ENCODE results near the gene KLK12. TPM values are rescaled to one million over a fixed set of nuclear protein-coding genes. Genes with fewer than 3 reads are reported as not detected.

Gene KLK12
- total RNA-seq, 8 experiments from 2014 or later, result 0.43 TPM; not detected in 7

- no peak for ATAC-seq (replicated peaks in 6 of 8)
- Histone ChIP-seq H3K4me3 (no peak overlapping the region), H3K27ac (no peak overlapping the region), H3K4me1 (replicated peaks in 1 of 2) (no peaks in the 10 kb centered on the region)
- in situ Hi-C loops (cut with MboI; ENCODE audit: low pct_unique_long_range_greater_than_20kb in 2 of 9, low sequenced_read_pairs in 9 of 9, unreplicated experiment in 9 of 9), result no loop called here
- 33 to 67% (median 60%) methylated on average over 1 of the region's 4 CpGs; no CpG with 5 or more reads in 7 of the 10 experiments for WGBS, 10 experiments
Measured at GRCh38 chr19:50982186-50982585, 52.6 kb downstream of the KLK12 start.

- H3K4me3 ChIP-seq, result no peak overlapping the region
- H3K4me1 ChIP-seq (replicated peaks in 1 of 2), result no peaks in the 10 kb centered on the region
- in situ Hi-C loops (cut with MboI; ENCODE audit: low pct_unique_long_range_greater_than_20kb in 2 of 9, low sequenced_read_pairs in 9 of 9, unreplicated experiment in 9 of 9), result no loop called here
- 0 to 60% (median 20%) methylated on average over 1 to 4 of the region's 11 CpGs; no CpG with 5 or more reads in 3 of the 10 experiments for WGBS, 10 experiments
- H3K27ac ChIP-seq, result no peak overlapping the region
- no peak for ATAC-seq (replicated peaks in 6 of 8)
Measured at GRCh38 chr19:50981587-50982146, 53.1 kb downstream of the KLK12 start.

GRCh38 chr19:50980208-50980607 is 54.6 kb downstream of the KLK12 start:
- Histone ChIP-seq H3K4me1 (replicated peaks in 1 of 2) (no peaks in the 10 kb centered on the region), H3K4me3 (no peak overlapping the region), H3K27ac (no peak overlapping the region)
- ATAC-seq (replicated peaks in 6 of 8), result peak in 2 of 8 experiments; percentile 43 to 57
- in situ Hi-C loops (cut with MboI; ENCODE audit: low pct_unique_long_range_greater_than_20kb in 2 of 9, low sequenced_read_pairs in 9 of 9, unreplicated experiment in 9 of 9), result no loop called here
- WGBS, 10 experiments, result 80% methylated on average over 1 of the region's 13 CpGs; no CpG with 5 or more reads in 9 of the 10 experiments

GRCh38 chr19:50979758-50980157 is 55.0 kb downstream of the KLK12 start:
- Histone ChIP-seq H3K4me1 (replicated peaks in 1 of 2) (no peaks in the 10 kb centered on the region), H3K27ac (no peak overlapping the region), H3K4me3 (no peak overlapping the region)
- no peak for ATAC-seq (replicated peaks in 6 of 8)
- 30% methylated on average over 2 of the region's 8 CpGs; no CpG with 5 or more reads in 9 of the 10 experiments for WGBS, 10 experiments
- in situ Hi-C loops (cut with MboI; ENCODE audit: low pct_unique_long_range_greater_than_20kb in 2 of 9, low sequenced_read_pairs in 9 of 9, unreplicated experiment in 9 of 9), result no loop called here

Other genes starting within 250 kb of the KLK12 start
- gene ACP4, start 244.6 kb downstream of the KLK12 start, total RNA-seq, result under 1 TPM in 1 of 8 experiments, not detected in 7; 0.31 TPM
- gene KLK1, start 211.2 kb downstream of the KLK12 start, total RNA-seq, result 1 to 10 TPM in 1 of 8 experiments, under 1 TPM in 5, not detected in 2; 0.25 to 1.6 (median 0.44) TPM
- gene KLK15, start 201.4 kb downstream of the KLK12 start, total RNA-seq, result under 1 TPM in 6 of 8 experiments, not detected in 2; 0.23 to 0.90 (median 0.36) TPM
- gene KLK3, start 180.1 kb downstream of the KLK12 start, total RNA-seq, result 1 to 10 TPM in 3 of 8 experiments, under 1 TPM in 3, not detected in 2; 0.60 to 3.2 (median 1.2) TPM
- gene KLK2, start 161.6 kb downstream of the KLK12 start, total RNA-seq, result 1 to 10 TPM in 3 of 8 experiments, under 1 TPM in 4, not detected in 1; 0.11 to 3.2 (median 0.81) TPM
- 1 to 10 TPM in 2 of 8 experiments, under 1 TPM in 4, not detected in 2; 0.38 to 1.5 (median 0.57) TPM for gene KLK4, start 123.6 kb downstream of the KLK12 start, total RNA-seq
- under 1 TPM in 2 of 8 experiments, not detected in 6; 0.45 to 0.47 TPM for gene KLK5, start 82.0 kb downstream of the KLK12 start, total RNA-seq
- under 1 TPM in 5 of 8 experiments, not detected in 3; 0.13 to 0.59 (median 0.21) TPM for gene KLK6, start 65.4 kb downstream of the KLK12 start, total RNA-seq
- under 1 TPM in 1 of 8 experiments, not detected in 7; 0.13 TPM for gene KLK7, start 51.1 kb downstream of the KLK12 start, total RNA-seq
- not detected for gene KLK8, start 33.4 kb downstream of the KLK12 start, total RNA-seq
- gene KLK10, start 15.3 kb downstream of the KLK12 start, total RNA-seq, result under 1 TPM; 0.14 to 0.81 (median 0.37) TPM
- 1 to 10 TPM in 1 of 8 experiments, under 1 TPM in 4, not detected in 3; 0.25 to 1.5 (median 0.46) TPM for gene KLK11, start 8.4 kb downstream of the KLK12 start, total RNA-seq
- gene KLK13, start 30.1 kb upstream of the KLK12 start, total RNA-seq, result 10 to 100 TPM in 1 of 8 experiments, 1 to 10 TPM in 1, under 1 TPM in 2, not detected in 4; 0.38 to 11.3 (median 1.5) TPM
- under 1 TPM in 5 of 8 experiments, not detected in 3; 0.16 to 0.85 (median 0.46) TPM for gene KLK14, start 47.9 kb upstream of the KLK12 start, total RNA-seq
- gene CTU1, start 73.4 kb upstream of the KLK12 start, total RNA-seq, result 1 to 10 TPM; 1.7 to 4.0 (median 2.5) TPM
- gene SIGLEC9, start 89.9 kb upstream of the KLK12 start, total RNA-seq, result under 1 TPM in 3 of 8 experiments, not detected in 5; 0.09 to 0.33 (median 0.21) TPM
- gene SIGLEC7, start 107.3 kb upstream of the KLK12 start, total RNA-seq, result 1 to 10 TPM in 1 of 8 experiments, under 1 TPM in 2, not detected in 5; 0.20 to 1.2 (median 0.33) TPM
- 10 to 100 TPM in 1 of 8 experiments, 1 to 10 TPM in 2, under 1 TPM in 3, not detected in 2; 0.09 to 26.1 (median 2.7) TPM for gene CD33, start 190.1 kb upstream of the KLK12 start, total RNA-seq
- gene SIGLECL1, start 216.1 kb upstream of the KLK12 start, total RNA-seq, result 1 to 10 TPM in 1 of 8 experiments, under 1 TPM in 1, not detected in 6; 0.20 to 1.1 TPM